ENCODE measurements around the gene SIX3.

The SIX3 gene

GRCh38 chr2:44951714-44952113 is 10.2 kb downstream of the SIX3 start:
- DNase-seq: no peak
- H4K8ac ChIP-seq (ENCODE audit: low read length): no peak overlapping the region
- 20% methylated on average over 8 of the region's 8 CpGs for WGBS

DNA sequence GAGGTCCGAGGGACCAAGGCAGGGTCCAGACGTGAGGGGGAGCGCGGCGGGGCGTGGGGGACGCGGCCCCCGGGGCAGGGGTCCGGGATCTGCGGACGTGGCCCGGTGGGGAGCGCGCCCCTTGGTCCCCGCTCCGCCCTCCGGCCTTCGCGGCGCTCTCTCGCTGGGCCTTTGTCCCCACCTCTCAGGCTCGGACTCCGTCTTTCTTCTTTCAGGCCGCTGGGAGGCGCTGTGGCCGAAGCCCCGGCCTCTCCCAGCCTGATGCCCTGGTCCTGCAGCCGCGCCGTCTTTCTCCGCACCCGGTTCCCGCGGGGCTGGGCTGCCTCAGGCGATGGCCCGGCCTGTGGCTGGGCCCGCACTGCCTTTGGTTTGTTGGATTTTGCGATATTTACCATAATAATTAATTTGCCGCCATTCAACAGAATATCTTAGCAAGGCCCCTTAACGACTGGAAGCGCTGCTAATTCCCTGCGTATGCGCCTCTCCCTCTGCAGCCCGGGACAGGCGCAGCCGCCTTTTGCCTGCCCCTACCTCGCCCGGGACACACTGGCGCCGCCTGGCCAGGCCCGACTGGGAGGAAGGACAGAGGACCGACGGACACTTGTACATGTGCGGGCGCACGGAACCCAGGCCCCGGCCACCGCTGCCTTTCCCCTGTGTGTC is 10.8 kb downstream of the SIX3 start:
- Histone ChIP-seq H3K9ac (ENCODE audit: low read length) (peak overlapping the region; percentile 58), H3K14ac (ENCODE audit: low read length in 2 of 2) (peak overlapping the region in 1 of 2 experiments; percentile 10), H3K4me2 (ENCODE audit: low read length, poor library complexity, severe bottlenecking) (peak overlapping the region; percentile 95), H3K36me3 (ENCODE audit: control insufficient read depth in 1 of 2, insufficient read depth in 2 of 2, low read depth in 1 of 2, low read length in 2 of 2) (no peaks in the 10 kb centered on the region), H2BK15ac (ENCODE audit: low read depth, poor library complexity, severe bottlenecking) (no peak overlapping the region), H3K27ac (ENCODE audit: low read length, poor library complexity, severe bottlenecking) (no peak overlapping the region), H3K4me3 (ENCODE audit: insufficient read depth in 1 of 2, low read depth in 1 of 2, low read length in 2 of 2) (peak overlapping the region; percentile 31 to 74), H3K4me1 (ENCODE audit: control insufficient read depth, insufficient read depth, low read depth, low read length) (peaks cover 31% of the 10 kb centered on the region), H3K4ac (ENCODE audit: low read depth in 1 of 2, low read length in 2 of 2) (no peak overlapping the region), H4K8ac (ENCODE audit: low read length) (no peak overlapping the region), H2BK120ac (ENCODE audit: low read depth, low read length) (no peak overlapping the region), H3K9me3 (ENCODE audit: control insufficient read depth, low read length) (no peaks in the 10 kb centered on the region), H2AFZ (ENCODE audit: low read depth, low read length) (no peak overlapping the region), H3K18ac (ENCODE audit: low read depth in 1 of 2, low read length in 2 of 2) (no peak overlapping the region), H3K79me1 (replicated peaks; ENCODE audit: low read length, poor library complexity, severe bottlenecking) (no peaks in the 10 kb centered on the region), H3K27me3 (ENCODE audit: control insufficient read depth in 1 of 2, insufficient read depth in 1 of 2, low read length in 2 of 2) (peaks cover 84 to 96% of the 10 kb centered on the region in 2 experiments), H2AK5ac (ENCODE audit: low read length, severe bottlenecking) (no peak overlapping the region), H3K23ac (ENCODE audit: low read length in 2 of 2) (no peak overlapping the region), H4K91ac (ENCODE audit: low read length) (no peak overlapping the region), H2BK5ac (ENCODE audit: low read depth, low read length, poor library complexity, severe bottlenecking) (no peak overlapping the region), H2BK12ac (ENCODE audit: low read length in 2 of 2) (no peak overlapping the region)
- WGBS: 1% methylated on average over 48 of the region's 59 CpGs
- peak; percentile 65 for DNase-seq

More at GRCh38 chr2:44951714-44952113, 10.2 kb downstream of the SIX3 start:
- H3K27ac ChIP-seq (ENCODE audit: low read length, poor library complexity, severe bottlenecking): no peak overlapping the region
- no peak overlapping the region for H3K18ac ChIP-seq (ENCODE audit: low read depth in 1 of 2, low read length in 2 of 2)
- H3K4me3 ChIP-seq (ENCODE audit: insufficient read depth in 1 of 2, low read depth in 1 of 2, low read length in 2 of 2): peak overlapping the region; percentile 31 to 74
- peak overlapping the region; percentile 95 for H3K4me2 ChIP-seq (ENCODE audit: low read length, poor library complexity, severe bottlenecking)
- peaks cover 31% of the 10 kb centered on the region for H3K4me1 ChIP-seq (ENCODE audit: control insufficient read depth, insufficient read depth, low read depth, low read length)
- H2AFZ ChIP-seq (ENCODE audit: low read depth, low read length): no peak overlapping the region
- H2BK5ac ChIP-seq (ENCODE audit: low read depth, low read length, poor library complexity, severe bottlenecking): no peak overlapping the region
- no peak overlapping the region for H3K23ac ChIP-seq (ENCODE audit: low read length in 2 of 2)
- no peak overlapping the region for H3K14ac ChIP-seq (ENCODE audit: low read length in 2 of 2)
- H2BK120ac ChIP-seq (ENCODE audit: low read depth, low read length): no peak overlapping the region
- no peak overlapping the region for H4K91ac ChIP-seq (ENCODE audit: low read length)
- no peak overlapping the region for H2BK15ac ChIP-seq (ENCODE audit: low read depth, poor library complexity, severe bottlenecking)
- peaks cover 89 to 96% of the 10 kb centered on the region in 2 experiments for H3K27me3 ChIP-seq (ENCODE audit: control insufficient read depth in 1 of 2, insufficient read depth in 1 of 2, low read length in 2 of 2)
- H3K36me3 ChIP-seq (ENCODE audit: control insufficient read depth in 1 of 2, insufficient read depth in 2 of 2, low read depth in 1 of 2, low read length in 2 of 2): no peaks in the 10 kb centered on the region
- no peak overlapping the region for H2BK12ac ChIP-seq (ENCODE audit: low read length in 2 of 2)
- no peaks in the 10 kb centered on the region for H3K79me1 ChIP-seq (replicated peaks; ENCODE audit: low read length, poor library complexity, severe bottlenecking)
- H3K9me3 ChIP-seq (ENCODE audit: control insufficient read depth, low read length): no peaks in the 10 kb centered on the region
- H2AK5ac ChIP-seq (ENCODE audit: low read length, severe bottlenecking): no peak overlapping the region
- H3K4ac ChIP-seq (ENCODE audit: low read depth in 1 of 2, low read length in 2 of 2): no peak overlapping the region
- peak overlapping the region; percentile 58 for H3K9ac ChIP-seq (ENCODE audit: low read length)

GRCh38 chr2:44952806-44953498 is 11.4 kb downstream of the SIX3 start:
- Histone ChIP-seq H2BK12ac (ENCODE audit: low read length in 2 of 2) (no peak overlapping the region), H3K27ac (ENCODE audit: low read length, poor library complexity, severe bottlenecking) (no peak overlapping the region), H4K8ac (ENCODE audit: low read length) (no peak overlapping the region), H3K23ac (ENCODE audit: low read length in 2 of 2) (no peak overlapping the region), H3K79me1 (replicated peaks; ENCODE audit: low read length, poor library complexity, severe bottlenecking) (no peaks in the 10 kb centered on the region), H4K91ac (ENCODE audit: low read length) (no peak overlapping the region), H2AFZ (ENCODE audit: low read depth, low read length) (no peak overlapping the region), H3K4me2 (ENCODE audit: low read length, poor library complexity, severe bottlenecking) (peak overlapping the region; percentile 95), H2AK5ac (ENCODE audit: low read length, severe bottlenecking) (no peak overlapping the region), H3K18ac (ENCODE audit: low read depth in 1 of 2, low read length in 2 of 2) (no peak overlapping the region), H3K36me3 (ENCODE audit: control insufficient read depth in 1 of 2, insufficient read depth in 2 of 2, low read depth in 1 of 2, low read length in 2 of 2) (no peaks in the 10 kb centered on the region), H2BK120ac (ENCODE audit: low read depth, low read length) (no peak overlapping the region), H3K14ac (ENCODE audit: low read length in 2 of 2) (peak overlapping the region in 1 of 2 experiments; percentile 10), H2BK15ac (ENCODE audit: low read depth, poor library complexity, severe bottlenecking) (no peak overlapping the region), H3K4me1 (ENCODE audit: control insufficient read depth, insufficient read depth, low read depth, low read length) (peaks cover 31% of the 10 kb centered on the region), H3K9me3 (ENCODE audit: control insufficient read depth, low read length) (no peaks in the 10 kb centered on the region), H3K4me3 (ENCODE audit: insufficient read depth in 1 of 2, low read depth in 1 of 2, low read length in 2 of 2) (peak overlapping the region in 1 of 2 experiments; percentile 74), H3K9ac (ENCODE audit: low read length) (peak overlapping the region; percentile 41), H2BK5ac (ENCODE audit: low read depth, low read length, poor library complexity, severe bottlenecking) (no peak overlapping the region), H3K27me3 (ENCODE audit: control insufficient read depth in 1 of 2, insufficient read depth in 1 of 2, low read length in 2 of 2) (peaks cover 77 to 96% of the 10 kb centered on the region in 2 experiments), H3K4ac (ENCODE audit: low read depth in 1 of 2, low read length in 2 of 2) (no peak overlapping the region)
- WGBS: 13% methylated on average over 32 of the region's 39 CpGs
- no peak for DNase-seq

DNA sequence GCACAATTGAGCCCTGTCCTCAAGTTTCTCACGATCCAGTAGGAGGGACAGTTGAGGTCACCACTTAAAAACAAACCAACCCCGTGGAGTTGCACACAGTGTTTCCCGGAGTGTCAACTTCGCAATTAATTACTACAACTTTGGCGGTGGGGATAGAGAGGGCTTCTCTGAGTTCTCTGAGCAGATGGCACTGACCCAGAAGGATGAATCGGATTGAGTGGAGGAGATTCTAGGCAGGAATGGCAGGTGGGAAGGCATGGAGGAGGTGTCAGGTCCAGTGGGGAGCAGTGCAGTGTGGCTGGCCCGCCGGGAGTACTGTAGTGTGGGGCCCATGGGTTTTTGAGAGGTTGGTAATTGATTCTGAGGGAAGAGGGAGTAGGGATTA is 12.0 kb downstream of the SIX3 start:
- Histone ChIP-seq H4K8ac (ENCODE audit: low read length) (no peak overlapping the region), H3K4me1 (ENCODE audit: control insufficient read depth, insufficient read depth, low read depth, low read length) (peaks cover 31% of the 10 kb centered on the region), H3K4ac (ENCODE audit: low read depth in 1 of 2, low read length in 2 of 2) (no peak overlapping the region), H3K23ac (ENCODE audit: low read length in 2 of 2) (no peak overlapping the region), H3K27me3 (ENCODE audit: control insufficient read depth in 1 of 2, insufficient read depth in 1 of 2, low read length in 2 of 2) (peaks cover 72 to 96% of the 10 kb centered on the region in 2 experiments), H3K18ac (ENCODE audit: low read depth in 1 of 2, low read length in 2 of 2) (no peak overlapping the region), H3K4me3 (ENCODE audit: insufficient read depth in 1 of 2, low read depth in 1 of 2, low read length in 2 of 2) (no peak overlapping the region), H4K91ac (ENCODE audit: low read length) (no peak overlapping the region), H3K9ac (ENCODE audit: low read length) (no peak overlapping the region), H2BK12ac (ENCODE audit: low read length in 2 of 2) (no peak overlapping the region), H3K27ac (ENCODE audit: low read length, poor library complexity, severe bottlenecking) (no peak overlapping the region), H3K9me3 (ENCODE audit: control insufficient read depth, low read length) (no peaks in the 10 kb centered on the region), H3K79me1 (replicated peaks; ENCODE audit: low read length, poor library complexity, severe bottlenecking) (no peaks in the 10 kb centered on the region), H2BK5ac (ENCODE audit: low read depth, low read length, poor library complexity, severe bottlenecking) (no peak overlapping the region), H2AFZ (ENCODE audit: low read depth, low read length) (no peak overlapping the region), H2AK5ac (ENCODE audit: low read length, severe bottlenecking) (no peak overlapping the region), H2BK120ac (ENCODE audit: low read depth, low read length) (no peak overlapping the region), H3K36me3 (ENCODE audit: control insufficient read depth in 1 of 2, insufficient read depth in 2 of 2, low read depth in 1 of 2, low read length in 2 of 2) (no peaks in the 10 kb centered on the region), H3K4me2 (ENCODE audit: low read length, poor library complexity, severe bottlenecking) (no peak overlapping the region), H3K14ac (ENCODE audit: low read length in 2 of 2) (no peak overlapping the region), H2BK15ac (ENCODE audit: low read depth, poor library complexity, severe bottlenecking) (no peak overlapping the region)
- WGBS: 33% methylated on average over 8 of the region's 8 CpGs
- no peak for DNase-seq
